ENCODE measurements around the gene MOB2. TPM values are rescaled to one million over a fixed set of nuclear protein-coding genes. Genes with fewer than 3 reads are reported as not detected.

The MOB2 gene
- total and polyA plus RNA-seq, 2 of the 13 experiments (the other 11 are each of a cell fraction or from before 2014, with no cell fraction given), result 21.8 to 27.7 TPM

DNA sequence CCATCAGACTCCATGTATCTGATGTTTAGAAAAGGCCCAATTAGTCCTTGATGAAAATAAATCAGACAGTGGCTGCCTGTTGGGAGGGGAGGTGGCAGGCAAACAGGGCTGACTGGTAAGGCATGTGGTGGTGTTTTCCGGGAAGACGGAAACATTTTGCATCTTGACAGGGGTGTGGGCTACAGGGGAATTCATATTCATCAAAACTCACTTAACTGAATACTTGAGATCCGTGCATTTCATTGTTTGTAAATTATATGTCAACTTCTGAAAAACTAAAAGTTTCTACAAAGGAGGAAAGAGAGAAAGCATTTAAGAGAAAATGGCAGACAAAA, 10.1 kb upstream of the MOB2 start:
- no peak overlapping the region for H3K27ac ChIP-seq (ENCODE audit: extremely low read length, insufficient read depth, low read length)
- FAIRE-seq (no peak), DNase-seq (ENCODE audit: low spot score) (no peak), ATAC-seq (no peak)
- intact Hi-C loops (cut with micrococcal nuclease; ENCODE audit: unreplicated experiment) (no loop called here), in situ Hi-C loops (cut with HindIII; ENCODE audit: extremely low pct_ligation_motif_present, low pct_unique_long_range_greater_than_20kb) (no loop called here)
- H4K20me1 ChIP-seq (ENCODE audit: insufficient read depth, low read length), result peaks cover 14% of the 10 kb centered on the region
- POLR2A ChIA-PET, result no interaction called here
- CTCF ChIA-PET (ENCODE audit: low intra/inter-chr PET ratio, low total read pairs), result no interaction called here
- BruUV-seq (replicated peaks), result no TSS peak
- no peaks in the 10 kb centered on the region for H3K27me3 ChIP-seq (ENCODE audit: control insufficient read depth in 1 of 2, insufficient read depth in 2 of 2, low read length in 2 of 2)
- WGBS (ENCODE audit: low lambda C conversion rate), result 93% methylated on average over 3 of the region's 3 CpGs
- H3K9ac ChIP-seq (ENCODE audit: insufficient read depth, low read depth, low read length), result no peak overlapping the region
- no peak overlapping the region for H3K4me3 ChIP-seq (replicated peaks in 1 of 3; ENCODE audit: insufficient read depth in 1 of 3, low read depth in 2 of 3, low read length in 3 of 3)
- H2AFZ ChIP-seq (ENCODE audit: low read length), result no peak overlapping the region
- H3K36me3 ChIP-seq (replicated peaks in 1 of 2; ENCODE audit: control insufficient read depth in 1 of 2, insufficient read depth in 2 of 2, low read length in 2 of 2), result no peaks in the 10 kb centered on the region; a peak in 1 of 5 replicates
- no peak overlapping the region for H3K4me2 ChIP-seq (ENCODE audit: low read depth, low read length)
- no peaks in the 10 kb centered on the region for H3K4me1 ChIP-seq (ENCODE audit: insufficient read depth, low read length)
- H3K79me2 ChIP-seq (ENCODE audit: insufficient read depth, low read length), result peaks cover 12% of the 10 kb centered on the region
- no peaks in the 10 kb centered on the region for H3K9me3 ChIP-seq (ENCODE audit: low read length)
- TF ChIP-seq NFIC (IDR thresholded peaks at IDR 0.05; ENCODE audit: low read length) (no peak), ZBTB37 (CRISPR knock-in tag; IDR thresholded peaks at IDR 0.05) (no peak), ZSCAN20 (CRISPR knock-in tag; IDR thresholded peaks at IDR 0.05; ENCODE audit: borderline replicate concordance) (no peak), GABPB1 (CRISPR knock-in tag; IDR thresholded peaks at IDR 0.05) (no peak), SKIL (CRISPR knock-in tag; IDR thresholded peaks at IDR 0.05; ENCODE audit: borderline replicate concordance) (no peak), ATF5 (CRISPR knock-in tag; IDR thresholded peaks at IDR 0.05; ENCODE audit: low read depth) (no peak), ZNF552 (CRISPR knock-in tag; IDR thresholded peaks at IDR 0.05; ENCODE audit: borderline replicate concordance) (no peak), ZZZ3 (CRISPR knock-in tag; IDR thresholded peaks at IDR 0.05; ENCODE audit: borderline replicate concordance) (no peak)
- TF ChIP-seq, protein P1, sequence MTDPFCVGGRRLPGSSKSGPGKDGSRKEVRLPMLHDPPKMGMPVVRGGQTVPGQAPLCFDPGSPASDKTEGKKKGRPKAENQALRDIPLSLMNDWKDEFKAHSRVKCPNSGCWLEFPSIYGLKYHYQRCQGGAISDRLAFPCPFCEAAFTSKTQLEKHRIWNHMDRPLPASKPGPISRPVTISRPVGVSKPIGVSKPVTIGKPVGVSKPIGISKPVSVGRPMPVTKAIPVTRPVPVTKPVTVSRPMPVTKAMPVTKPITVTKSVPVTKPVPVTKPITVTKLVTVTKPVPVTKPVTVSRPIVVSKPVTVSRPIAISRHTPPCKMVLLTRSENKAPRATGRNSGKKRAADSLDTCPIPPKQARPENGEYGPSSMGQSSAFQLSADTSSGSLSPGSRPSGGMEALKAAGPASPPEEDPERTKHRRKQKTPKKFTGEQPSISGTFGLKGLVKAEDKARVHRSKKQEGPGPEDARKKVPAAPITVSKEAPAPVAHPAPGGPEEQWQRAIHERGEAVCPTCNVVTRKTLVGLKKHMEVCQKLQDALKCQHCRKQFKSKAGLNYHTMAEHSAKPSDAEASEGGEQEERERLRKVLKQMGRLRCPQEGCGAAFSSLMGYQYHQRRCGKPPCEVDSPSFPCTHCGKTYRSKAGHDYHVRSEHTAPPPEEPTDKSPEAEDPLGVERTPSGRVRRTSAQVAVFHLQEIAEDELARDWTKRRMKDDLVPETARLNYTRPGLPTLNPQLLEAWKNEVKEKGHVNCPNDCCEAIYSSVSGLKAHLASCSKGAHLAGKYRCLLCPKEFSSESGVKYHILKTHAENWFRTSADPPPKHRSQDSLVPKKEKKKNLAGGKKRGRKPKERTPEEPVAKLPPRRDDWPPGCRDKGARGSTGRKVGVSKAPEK (CRISPR knock-in tag; IDR thresholded peaks at IDR 0.05; ENCODE audit: borderline replicate concordance), result no peak
- TF ChIP-seq, protein P2, sequence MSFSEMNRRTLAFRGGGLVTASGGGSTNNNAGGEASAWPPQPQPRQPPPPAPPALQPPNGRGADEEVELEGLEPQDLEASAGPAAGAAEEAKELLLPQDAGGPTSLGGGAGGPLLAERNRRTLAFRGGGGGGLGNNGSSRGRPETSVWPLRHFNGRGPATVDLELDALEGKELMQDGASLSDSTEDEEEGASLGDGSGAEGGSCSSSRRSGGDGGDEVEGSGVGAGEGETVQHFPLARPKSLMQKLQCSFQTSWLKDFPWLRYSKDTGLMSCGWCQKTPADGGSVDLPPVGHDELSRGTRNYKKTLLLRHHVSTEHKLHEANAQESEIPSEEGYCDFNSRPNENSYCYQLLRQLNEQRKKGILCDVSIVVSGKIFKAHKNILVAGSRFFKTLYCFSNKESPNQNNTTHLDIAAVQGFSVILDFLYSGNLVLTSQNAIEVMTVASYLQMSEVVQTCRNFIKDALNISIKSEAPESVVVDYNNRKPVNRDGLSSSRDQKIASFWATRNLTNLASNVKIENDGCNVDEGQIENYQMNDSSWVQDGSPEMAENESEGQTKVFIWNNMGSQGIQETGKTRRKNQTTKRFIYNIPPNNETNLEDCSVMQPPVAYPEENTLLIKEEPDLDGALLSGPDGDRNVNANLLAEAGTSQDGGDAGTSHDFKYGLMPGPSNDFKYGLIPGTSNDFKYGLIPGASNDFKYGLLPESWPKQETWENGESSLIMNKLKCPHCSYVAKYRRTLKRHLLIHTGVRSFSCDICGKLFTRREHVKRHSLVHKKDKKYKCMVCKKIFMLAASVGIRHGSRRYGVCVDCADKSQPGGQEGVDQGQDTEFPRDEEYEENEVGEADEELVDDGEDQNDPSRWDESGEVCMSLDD (CRISPR knock-in tag; IDR thresholded peaks at IDR 0.05; ENCODE audit: borderline replicate concordance), result no peak
- TF ChIP-seq, protein P3, sequence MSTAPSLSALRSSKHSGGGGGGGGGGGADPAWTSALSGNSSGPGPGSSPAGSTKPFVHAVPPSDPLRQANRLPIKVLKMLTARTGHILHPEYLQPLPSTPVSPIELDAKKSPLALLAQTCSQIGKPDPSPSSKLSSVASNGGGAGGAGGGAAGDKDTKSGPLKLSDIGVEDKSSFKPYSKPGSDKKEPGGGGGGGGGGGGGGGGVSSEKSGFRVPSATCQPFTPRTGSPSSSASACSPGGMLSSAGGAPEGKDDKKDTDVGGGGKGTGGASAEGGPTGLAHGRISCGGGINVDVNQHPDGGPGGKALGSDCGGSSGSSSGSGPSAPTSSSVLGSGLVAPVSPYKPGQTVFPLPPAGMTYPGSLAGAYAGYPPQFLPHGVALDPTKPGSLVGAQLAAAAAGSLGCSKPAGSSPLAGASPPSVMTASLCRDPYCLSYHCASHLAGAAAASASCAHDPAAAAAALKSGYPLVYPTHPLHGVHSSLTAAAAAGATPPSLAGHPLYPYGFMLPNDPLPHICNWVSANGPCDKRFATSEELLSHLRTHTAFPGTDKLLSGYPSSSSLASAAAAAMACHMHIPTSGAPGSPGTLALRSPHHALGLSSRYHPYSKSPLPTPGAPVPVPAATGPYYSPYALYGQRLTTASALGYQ (CRISPR knock-in tag; IDR thresholded peaks at IDR 0.05), result no peak
